Transverse colon (tissue), 4 donors: ENCODE data around the gene WDR76. TPM values are rescaled to one million over a fixed set of nuclear protein-coding genes. Genes with fewer than 3 reads are reported as not detected.
"Not testable (repeated sequence)": the region's sequence is repeated elsewhere in the genome, so short reads cannot be mapped to it uniquely, and the experiment has no call there.

ENCODE experiments used
- DNase-seq: peaks from one replicate; pipeline ENCODE4 v3.0.0-alpha.2; 2019
- H3K27ac ChIP-seq, 4 donors: fragments of 200-600 bp; sonication (generic); 2 replicates each; pipeline ENCODE4 v1.5.1; 2016 to 2018; ENCODE audit warnings: inconsistent platforms in 4 of 4
- H3K27me3 ChIP-seq: fragments of 200-600 bp; sonication (generic); 2 replicates; pipeline ENCODE4 v1.5.1; 2017; ENCODE audit warnings: inconsistent platforms
- H3K36me3 ChIP-seq, 4 donors: fragments of 200-600 bp; sonication (generic); 2 replicates each; pipeline ENCODE4 v1.5.1; 2017 to 2019; ENCODE audit warnings: inconsistent platforms in 4 of 4
- H3K4me1 ChIP-seq, 4 donors: fragments of 200-600 bp; sonication (generic); 2 replicates each; pipeline ENCODE4 v1.5.1; 2017 to 2020; ENCODE audit warnings: inconsistent platforms in 4 of 4
- H3K4me3 ChIP-seq, 4 donors: fragments of 200-600 bp; sonication (generic); 1 replicate in 1 of 4; 2 replicates in 3 of 4; pipeline versions ENCODE4 v1.5.1 to v1.6.1; 2017 to 2019; ENCODE audit warnings: inconsistent platforms in 4 of 4
- H3K9me3 ChIP-seq, 2 donors: fragments of 200-600 bp; sonication (generic); 2 replicates each; pipeline ENCODE4 v1.5.1; 2017 to 2019; ENCODE audit warnings: inconsistent platforms in 2 of 2
- CTCF ChIP-seq, 5 experiments: fragments of 200-600 bp in 3 of 5; fragments of 450-650 bp in 2 of 5; sonication (generic) in 3 of 5; IDR thresholded peaks; 1 replicate in 2 of 5; 2 replicates in 3 of 5; pipeline ENCODE4 v1.5.1; 2016 to 2017; ENCODE audit warnings: antibody characterized with exemption in 5 of 5, inconsistent platforms in 3 of 5, mild to moderate bottlenecking in 2 of 5, moderate library complexity in 1 of 5
- EP300 ChIP-seq: sonication (generic); formaldehyde crosslinking; IDR thresholded peaks from one replicate; pipeline ENCODE4 v1.6.1; 2017; ENCODE audit warnings: antibody characterized with exemption, low read depth
- POLR2A ChIP-seq: fragments of 450-650 bp; IDR thresholded peaks from one replicate; pipeline ENCODE4 v1.6.1; 2016; ENCODE audit warnings: antibody characterized with exemption, mild to moderate bottlenecking, moderate library complexity
- POLR2AphosphoS5 ChIP-seq, 3 donors: sonication (generic); formaldehyde crosslinking; IDR thresholded peaks; one replicate each; pipeline ENCODE4 v1.6.1; 2016; ENCODE audit warnings: antibody characterized with exemption in 3 of 3
- WGBS, 2 donors: methylation state at CpG; one replicate each; pipeline ENCODE4 v1.1.5; 2018; ENCODE audit warnings: low coverage in 1 of 2; 5-methylcytosine and 5-hydroxymethylcytosine counted together
- in situ Hi-C, 4 donors: fragments of 200-750 bp; cut with MboI; loops; one replicate each; pipeline versions ENCODE4 v1.15.0 to v1.15.1; 2017; ENCODE audit warnings: low sequenced_read_pairs in 3 of 4, low pct_ligation_motif_present in 1 of 4, low pct_unique_long_range_greater_than_20kb in 1 of 4
- intact Hi-C: fragments of 100-400 bp; cut with DNase I; formaldehyde crosslinking; loops from one replicate; pipeline ENCODE4 v1.15.1; 2023; ENCODE audit warnings: low total_unique reads
- total RNA-seq, 4 donors: library from RNA; depleted of rRNA; stranded (reverse); fragments of >200 nt; gene quantifications; one replicate each; pipeline ENCODE4 v1.1.0, GENCODE V29; 2016

The WDR76 gene
- total RNA-seq, 4 donors from 2014 or later, result 0.20 to 4.8 (median 2.7) TPM; not detected in 1

- not testable (repeated sequence) for DNase-seq
These were observed 4.8 kb downstream of the WDR76 start for GRCh38 chr15:43831519-43832052.

GRCh38 chr15:43832485-43832884 lies 5.7 kb downstream of the WDR76 start:
- H3K27ac ChIP-seq, H3K27me3 ChIP-seq, H3K4me1 ChIP-seq, H3K4me3 ChIP-seq, intact Hi-C loops, in situ Hi-C loops, H3K9me3 ChIP-seq, DNase-seq, H3K36me3 ChIP-seq: not testable (repeated sequence)
- 76 to 83% methylated on average over 4 to 6 of the region's 6 CpGs for WGBS, 2 donors

More at GRCh38 chr15:43831519-43832052, 4.8 kb downstream of the WDR76 start:
- H3K4me3 ChIP-seq, H3K27ac ChIP-seq, intact Hi-C loops, H3K9me3 ChIP-seq, H3K36me3 ChIP-seq, H3K27me3 ChIP-seq, in situ Hi-C loops: not testable (repeated sequence)
- peaks cover 0 to 14% (median 9%) of the 10 kb centered on the region in 4 donors for H3K4me1 ChIP-seq
- WGBS, 2 donors, result 91 to 93% methylated on average over 11 to 14 of the region's 14 CpGs

- no peaks in the 10 kb centered on the region for H3K27me3 ChIP-seq
- H3K4me1 ChIP-seq, result no peaks in the 10 kb centered on the region
- no peak overlapping the region for H3K4me3 ChIP-seq
- no peak overlapping the region for H3K27ac ChIP-seq
- no peaks in the 10 kb centered on the region for H3K9me3 ChIP-seq
- in situ Hi-C loops (no loop called here), intact Hi-C loops (no loop called here)
- DNase-seq, result no peak
- TF ChIP-seq EP300, result no peak
- TF ChIP-seq CTCF (IDR thresholded peaks at IDR 0.05), result no peak
- no peak for TF ChIP-seq POLR2A
- H3K36me3 ChIP-seq, result peaks cover 0 to 8% (median 0%) of the 10 kb centered on the region in 4 donors
These were observed 18.6 kb downstream of the WDR76 start for GRCh38 chr15:43845421-43845820.

- H3K4me3 ChIP-seq, result no peak overlapping the region
- H3K36me3 ChIP-seq, result peaks cover 0 to 9% (median 0%) of the 10 kb centered on the region in 4 donors
- no peak for DNase-seq
- intact Hi-C loops, result no loop called here
- in situ Hi-C loops, result no loop called here
- no peak overlapping the region for H3K27ac ChIP-seq
- no peaks in the 10 kb centered on the region for H3K27me3 ChIP-seq
- 94 to 95% methylated on average over 3 of the region's 3 CpGs for WGBS, 2 donors
- no peak for TF ChIP-seq EP300
- TF ChIP-seq POLR2AphosphoS5 (IDR thresholded peaks at IDR 0.05), result no peak
- no peak for TF ChIP-seq POLR2A
- TF ChIP-seq CTCF (IDR thresholded peaks at IDR 0.05), result no peak
- H3K9me3 ChIP-seq, result no peaks in the 10 kb centered on the region
- no peaks in the 10 kb centered on the region for H3K4me1 ChIP-seq
These were observed 24.4 kb downstream of the WDR76 start for GRCh38 chr15:43851251-43851650.

GRCh38 chr15:43852607-43853006 lies 25.8 kb downstream of the WDR76 start:
- Histone ChIP-seq H3K9me3 (no peaks in the 10 kb centered on the region), H3K27ac (no peak overlapping the region), H3K4me1 (no peaks in the 10 kb centered on the region), H3K4me3 (no peak overlapping the region), H3K36me3 (peaks cover 0 to 9% (median 0%) of the 10 kb centered on the region in 4 donors), H3K27me3 (no peaks in the 10 kb centered on the region)
- in situ Hi-C loops (no loop called here), intact Hi-C loops (no loop called here)
- no peak for DNase-seq
- TF ChIP-seq CTCF (IDR thresholded peaks at IDR 0.05), result no peak
- no peak for TF ChIP-seq POLR2AphosphoS5 (IDR thresholded peaks at IDR 0.05)
- TF ChIP-seq EP300, result no peak
- no peak for TF ChIP-seq POLR2A
- 92 to 96% methylated on average over 4 of the region's 4 CpGs for WGBS, 2 donors
